Tibial nerve (tissue), 4 donors: Measurements from ENCODE around the gene JMJD1C.

ENCODE experiments used
- EP300 ChIP-seq, 2 donors: sonication (generic); formaldehyde crosslinking; IDR thresholded peaks; one replicate each; pipeline ENCODE4 v1.6.1; 2017; ENCODE audit warnings: antibody characterized with exemption in 2 of 2, mild to moderate bottlenecking in 1 of 2
- TF ChIP-seq, protein P1 (sequence below), 5 experiments: fragments of 200-600 bp in 3 of 5; fragments of 450-650 bp in 2 of 5; sonication (generic) in 3 of 5; IDR thresholded peaks; one replicate each; pipeline ENCODE4 v1.5.1; 2016 to 2019; ENCODE audit warnings: antibody characterized with exemption in 5 of 5, mild to moderate bottlenecking in 3 of 5, moderate library complexity in 2 of 5

DNA sequence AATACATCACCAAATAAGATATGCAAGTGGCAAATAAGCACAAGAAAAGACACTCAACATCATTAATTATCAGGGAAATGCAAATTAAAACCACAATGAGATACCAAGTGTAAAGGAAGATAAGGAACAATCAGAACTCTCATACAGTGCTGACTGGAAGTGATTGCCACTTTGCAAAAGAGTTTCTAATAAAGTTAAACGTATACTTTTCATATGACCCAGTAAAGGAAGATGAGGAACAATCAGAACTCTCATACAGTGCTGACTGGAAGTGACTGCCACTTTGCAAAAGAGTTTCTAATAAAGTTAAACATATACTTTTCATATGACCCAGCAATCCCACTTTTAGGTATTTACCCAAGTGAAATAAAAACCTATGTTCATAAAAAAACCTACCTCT, 12.2 kb upstream of the JMJD1C start:
- TF ChIP-seq, protein P1, sequence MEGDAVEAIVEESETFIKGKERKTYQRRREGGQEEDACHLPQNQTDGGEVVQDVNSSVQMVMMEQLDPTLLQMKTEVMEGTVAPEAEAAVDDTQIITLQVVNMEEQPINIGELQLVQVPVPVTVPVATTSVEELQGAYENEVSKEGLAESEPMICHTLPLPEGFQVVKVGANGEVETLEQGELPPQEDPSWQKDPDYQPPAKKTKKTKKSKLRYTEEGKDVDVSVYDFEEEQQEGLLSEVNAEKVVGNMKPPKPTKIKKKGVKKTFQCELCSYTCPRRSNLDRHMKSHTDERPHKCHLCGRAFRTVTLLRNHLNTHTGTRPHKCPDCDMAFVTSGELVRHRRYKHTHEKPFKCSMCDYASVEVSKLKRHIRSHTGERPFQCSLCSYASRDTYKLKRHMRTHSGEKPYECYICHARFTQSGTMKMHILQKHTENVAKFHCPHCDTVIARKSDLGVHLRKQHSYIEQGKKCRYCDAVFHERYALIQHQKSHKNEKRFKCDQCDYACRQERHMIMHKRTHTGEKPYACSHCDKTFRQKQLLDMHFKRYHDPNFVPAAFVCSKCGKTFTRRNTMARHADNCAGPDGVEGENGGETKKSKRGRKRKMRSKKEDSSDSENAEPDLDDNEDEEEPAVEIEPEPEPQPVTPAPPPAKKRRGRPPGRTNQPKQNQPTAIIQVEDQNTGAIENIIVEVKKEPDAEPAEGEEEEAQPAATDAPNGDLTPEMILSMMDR (IDR thresholded peaks at IDR 0.05): no peak
- TF ChIP-seq EP300 (IDR thresholded peaks at IDR 0.05): no peak
